Subcutaneous adipose tissue (tissue), 4 donors: ENCODE measurements around the gene RCCD1. TPM values are rescaled to one million over a fixed set of nuclear protein-coding genes. Genes with fewer than 3 reads are reported as not detected.

Source experiments
- total RNA-seq, 4 donors: library from RNA; depleted of rRNA; stranded (reverse); fragments of >200 nt; gene quantifications; one replicate each; pipeline ENCODE4 v1.1.0, GENCODE V29; 2016
- TF ChIP-seq, protein P1 (sequence below): fragments of 450-650 bp; IDR thresholded peaks from one replicate; pipeline ENCODE4 v1.5.1; 2016; ENCODE audit warnings: low read depth, mild to moderate bottlenecking, control low read depth, antibody characterized with exemption, moderate library complexity

Gene RCCD1
- total RNA-seq, 4 donors from 2014 or later, result 4.2 to 6.6 (median 5.5) TPM

DNA sequence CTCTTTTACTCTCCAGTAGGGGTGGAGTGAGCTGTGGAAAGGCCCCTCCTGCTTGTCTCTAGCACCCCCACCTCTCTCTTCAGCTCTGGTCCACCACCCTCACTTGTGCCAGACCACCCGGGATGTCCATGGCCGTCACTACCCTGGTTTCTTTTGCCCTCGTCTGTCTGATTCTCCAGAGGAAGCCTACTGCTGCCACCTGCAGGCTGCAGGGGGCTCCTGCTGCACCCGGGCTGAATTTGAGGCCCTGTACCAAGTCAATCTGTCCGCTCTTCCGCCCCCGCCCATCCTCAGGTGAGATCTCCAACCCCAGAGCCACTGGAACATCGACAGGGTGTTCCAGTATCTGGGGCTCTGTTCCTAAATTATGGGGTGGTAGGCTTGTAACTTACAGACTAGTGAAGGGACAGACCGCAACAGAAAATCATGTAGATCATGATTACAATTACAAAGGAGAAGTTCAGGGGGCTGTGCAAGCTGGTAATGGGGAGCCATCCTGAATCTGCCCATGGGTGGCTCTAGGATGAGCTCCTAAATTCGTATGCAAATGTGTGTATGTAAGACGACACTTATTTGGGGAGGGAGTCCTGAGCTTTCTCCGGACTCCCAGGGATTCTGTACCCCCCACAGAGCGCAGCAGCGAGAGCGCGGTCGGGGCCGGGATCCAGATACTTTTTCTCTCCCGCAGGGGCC is 20.3 kb upstream of the RCCD1 start:
- TF ChIP-seq, protein P1, sequence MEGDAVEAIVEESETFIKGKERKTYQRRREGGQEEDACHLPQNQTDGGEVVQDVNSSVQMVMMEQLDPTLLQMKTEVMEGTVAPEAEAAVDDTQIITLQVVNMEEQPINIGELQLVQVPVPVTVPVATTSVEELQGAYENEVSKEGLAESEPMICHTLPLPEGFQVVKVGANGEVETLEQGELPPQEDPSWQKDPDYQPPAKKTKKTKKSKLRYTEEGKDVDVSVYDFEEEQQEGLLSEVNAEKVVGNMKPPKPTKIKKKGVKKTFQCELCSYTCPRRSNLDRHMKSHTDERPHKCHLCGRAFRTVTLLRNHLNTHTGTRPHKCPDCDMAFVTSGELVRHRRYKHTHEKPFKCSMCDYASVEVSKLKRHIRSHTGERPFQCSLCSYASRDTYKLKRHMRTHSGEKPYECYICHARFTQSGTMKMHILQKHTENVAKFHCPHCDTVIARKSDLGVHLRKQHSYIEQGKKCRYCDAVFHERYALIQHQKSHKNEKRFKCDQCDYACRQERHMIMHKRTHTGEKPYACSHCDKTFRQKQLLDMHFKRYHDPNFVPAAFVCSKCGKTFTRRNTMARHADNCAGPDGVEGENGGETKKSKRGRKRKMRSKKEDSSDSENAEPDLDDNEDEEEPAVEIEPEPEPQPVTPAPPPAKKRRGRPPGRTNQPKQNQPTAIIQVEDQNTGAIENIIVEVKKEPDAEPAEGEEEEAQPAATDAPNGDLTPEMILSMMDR, result no peak

- TF ChIP-seq, protein P1, result no peak
Measured at GRCh38 chr15:90934949-90935751, 19.5 kb upstream of the RCCD1 start, which contains the start of gene UNC45A. TSS of gene UNC45A (plus strand) at chr15:90935285. CDS start at chr15:90935325, 40 bp downstream.

- TF ChIP-seq, protein P1, result no peak
Measured at GRCh38 chr15:90936823-90937222, 17.9 kb upstream of the RCCD1 start.

GRCh38 chr15:90938261-90938660 is 16.4 kb upstream of the RCCD1 start:
- TF ChIP-seq, protein P1, result no peak

DNA sequence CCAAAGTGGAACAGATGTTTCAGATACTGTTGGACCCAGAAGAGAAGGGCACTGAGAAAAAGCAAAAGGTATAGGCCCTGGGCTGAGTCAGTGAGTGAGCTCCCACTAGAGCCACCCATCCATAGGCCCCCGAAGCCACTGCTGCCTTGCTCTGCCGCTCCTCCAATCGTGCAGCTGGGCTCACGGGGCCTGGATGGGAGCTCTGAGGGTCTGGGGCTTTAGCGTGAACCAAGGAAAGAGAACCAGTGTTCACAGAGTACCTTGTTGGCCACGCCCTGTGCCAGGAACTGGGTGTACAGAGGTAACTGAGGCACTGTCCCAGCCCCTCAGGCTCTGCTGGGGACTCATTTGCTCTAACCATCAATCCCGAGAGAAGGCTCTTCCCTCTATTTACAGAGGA is 14.9 kb upstream of the RCCD1 start:
- TF ChIP-seq, protein P1, result no peak

DNA sequence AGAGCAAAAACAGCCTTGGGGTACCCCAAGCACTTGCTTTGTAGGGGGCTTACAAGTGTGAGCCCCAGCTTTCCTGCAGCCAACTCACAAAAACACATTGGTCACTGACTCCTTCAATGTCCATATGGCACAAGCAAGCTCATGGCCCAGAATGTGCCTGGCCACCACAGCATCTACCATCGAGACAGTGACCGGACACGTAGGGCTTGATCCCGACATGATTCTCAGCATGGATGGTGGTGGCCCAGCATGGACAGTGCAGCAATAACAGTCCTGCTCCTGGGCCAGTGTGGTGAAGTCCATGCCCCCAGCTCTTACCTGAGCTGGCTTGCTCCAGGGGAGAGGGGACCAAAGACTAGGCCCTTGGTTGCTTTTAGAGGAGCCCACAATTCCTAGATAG is 13.6 kb upstream of the RCCD1 start:
- TF ChIP-seq, protein P1, result no peak
